Endothelial cell of umbilical vein (primary cell): Measurements from ENCODE around the gene KRTAP12-3.

ENCODE experiments used
- CTCF ChIP-seq, 2 donors: IDR thresholded peaks; 1 replicate in 1 of 2; 2 replicates in 1 of 2; pipeline ENCODE4 v1.5.1; 2011; ENCODE audit warnings: low read length in 2 of 2, mild to moderate bottlenecking in 2 of 2, moderate library complexity in 2 of 2, control low read depth in 1 of 2, inconsistent platforms in 1 of 2, low read depth in 1 of 2; ENCODE audit not compliant: insufficient read depth in 1 of 2; ENCODE audit errors: extremely low read depth in 1 of 2
- EZH2 ChIP-seq: IDR thresholded peaks from 2 replicates; pipeline ENCODE4 v1.6.1; 2012; ENCODE audit warnings: borderline replicate concordance, low read depth, mild to moderate bottlenecking, moderate library complexity, low read length, inconsistent platforms; ENCODE audit not compliant: severe bottlenecking
- FOS ChIP-seq: IDR thresholded peaks from 2 replicates; pipeline ENCODE4 v1.6.1; 2011; ENCODE audit warnings: mild to moderate bottlenecking, low read length, moderate library complexity, borderline replicate concordance; ENCODE audit not compliant: insufficient read depth
- MAX ChIP-seq: IDR thresholded peaks from 2 replicates; pipeline ENCODE4 v1.6.1; 2011; ENCODE audit not compliant: insufficient read depth, insufficient read length
- MYC ChIP-seq: IDR thresholded peaks from one replicate; pipeline ENCODE4 v1.6.1; 2011; ENCODE audit warnings: mild to moderate bottlenecking, low read depth, low read length
- POLR2A ChIP-seq: IDR thresholded peaks from 2 replicates; pipeline ENCODE4 v1.6.1; 2012; ENCODE audit warnings: low read depth, mild to moderate bottlenecking, control low read depth, low read length
- POLR2AphosphoS5 ChIP-seq: IDR thresholded peaks from 2 replicates; pipeline ENCODE4 v1.6.1; 2012; ENCODE audit warnings: low read depth, mild to moderate bottlenecking, control low read depth, low read length, moderate library complexity; ENCODE audit not compliant: insufficient read depth

- TF ChIP-seq CTCF (IDR thresholded peaks at IDR 0.05; ENCODE audit: extremely low read depth in 1 of 2, insufficient read depth in 1 of 2, low read depth in 1 of 2, low read length in 2 of 2) (no peak), POLR2A (no peak), POLR2AphosphoS5 (no peak), EZH2 (no peak), MAX (no peak), MYC (no peak), FOS (no peak)
Observed at GRCh38 chr21:44694776-44695175, 37.0 kb downstream of the KRTAP12-3 start.
